Measurements from ENCODE around the gene NANOGP8. TPM values are rescaled to one million over a fixed set of nuclear protein-coding genes. Genes with fewer than 3 reads are reported as not detected.
"Not testable (repeated sequence)": the region's sequence is repeated elsewhere in the genome, so short reads cannot be mapped to it uniquely, and the experiment has no call there.

Gene NANOGP8
- total RNA-seq, 1 experiment from 2014 or later: not detected

GRCh38 chr15:35087759-35088158, 2.7 kb upstream of the NANOGP8 start:
- ChIA-PET CTCF (no interaction called here), POLR2A (no interaction called here)
- H3K4me3 ChIP-seq (ENCODE audit: low read depth, low read length): no peak overlapping the region
- TF ChIP-seq, protein P1, sequence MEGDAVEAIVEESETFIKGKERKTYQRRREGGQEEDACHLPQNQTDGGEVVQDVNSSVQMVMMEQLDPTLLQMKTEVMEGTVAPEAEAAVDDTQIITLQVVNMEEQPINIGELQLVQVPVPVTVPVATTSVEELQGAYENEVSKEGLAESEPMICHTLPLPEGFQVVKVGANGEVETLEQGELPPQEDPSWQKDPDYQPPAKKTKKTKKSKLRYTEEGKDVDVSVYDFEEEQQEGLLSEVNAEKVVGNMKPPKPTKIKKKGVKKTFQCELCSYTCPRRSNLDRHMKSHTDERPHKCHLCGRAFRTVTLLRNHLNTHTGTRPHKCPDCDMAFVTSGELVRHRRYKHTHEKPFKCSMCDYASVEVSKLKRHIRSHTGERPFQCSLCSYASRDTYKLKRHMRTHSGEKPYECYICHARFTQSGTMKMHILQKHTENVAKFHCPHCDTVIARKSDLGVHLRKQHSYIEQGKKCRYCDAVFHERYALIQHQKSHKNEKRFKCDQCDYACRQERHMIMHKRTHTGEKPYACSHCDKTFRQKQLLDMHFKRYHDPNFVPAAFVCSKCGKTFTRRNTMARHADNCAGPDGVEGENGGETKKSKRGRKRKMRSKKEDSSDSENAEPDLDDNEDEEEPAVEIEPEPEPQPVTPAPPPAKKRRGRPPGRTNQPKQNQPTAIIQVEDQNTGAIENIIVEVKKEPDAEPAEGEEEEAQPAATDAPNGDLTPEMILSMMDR (IDR thresholded peaks at IDR 0.05; ENCODE audit: insufficient read depth in 1 of 2, low read depth in 1 of 2, low read length in 1 of 2, severe bottlenecking in 1 of 2, unreplicated experiment in 1 of 2): no peak
- Mint-ChIP-seq H3K4me1 (ENCODE audit: low read depth, unreplicated experiment) (no peaks in the 10 kb centered on the region), H3K27ac (ENCODE audit: unreplicated experiment) (no peak overlapping the region), H3K27me3 (ENCODE audit: insufficient read depth, unreplicated experiment) (no peaks in the 10 kb centered on the region), H3K4me3 (ENCODE audit: unreplicated experiment) (no peak overlapping the region), H3K9me3 (ENCODE audit: unreplicated experiment) (no peaks in the 10 kb centered on the region), H3K36me3 (ENCODE audit: insufficient read depth, unreplicated experiment) (no peaks in the 10 kb centered on the region)
- no TSS peak for BruUV-seq (replicated peaks)
- H3K9me3 ChIP-seq: peaks cover 1% of the 10 kb centered on the region; the same call in 1 of the 2 replicates
- H3K36me3 ChIP-seq (ENCODE audit: control insufficient read depth, insufficient read depth, low read length): no peaks in the 10 kb centered on the region
- intact Hi-C loops (cut with micrococcal nuclease; ENCODE audit: unreplicated experiment): no loop called here
- H3K27me3 ChIP-seq (replicated peaks; ENCODE audit: control insufficient read depth, insufficient read depth, low read length): no peaks in the 10 kb centered on the region
- no peaks in the 10 kb centered on the region for H3K4me1 ChIP-seq
- DNase-seq: no peak

GRCh38 chr15:35082371-35083348, 2.4 kb downstream of the NANOGP8 start:
- H3K27ac Mint-ChIP-seq (ENCODE audit: unreplicated experiment); H3K4me3 Mint-ChIP-seq (ENCODE audit: unreplicated experiment); H3K4me1 ChIP-seq; BruUV-seq (replicated peaks); H3K9me3 ChIP-seq; H3K27me3 ChIP-seq (replicated peaks; ENCODE audit: control insufficient read depth, insufficient read depth, low read length); H3K4me1 Mint-ChIP-seq (ENCODE audit: low read depth, unreplicated experiment); CTCF ChIA-PET; H3K36me3 Mint-ChIP-seq (ENCODE audit: insufficient read depth, unreplicated experiment); H3K9me3 Mint-ChIP-seq (ENCODE audit: unreplicated experiment); H3K27me3 Mint-ChIP-seq (ENCODE audit: insufficient read depth, unreplicated experiment); H3K4me3 ChIP-seq (ENCODE audit: low read depth, low read length); POLR2A ChIA-PET; intact Hi-C loops (cut with micrococcal nuclease; ENCODE audit: unreplicated experiment); H3K36me3 ChIP-seq (ENCODE audit: control insufficient read depth, insufficient read depth, low read length); DNase-seq: not testable (repeated sequence)

DNA sequence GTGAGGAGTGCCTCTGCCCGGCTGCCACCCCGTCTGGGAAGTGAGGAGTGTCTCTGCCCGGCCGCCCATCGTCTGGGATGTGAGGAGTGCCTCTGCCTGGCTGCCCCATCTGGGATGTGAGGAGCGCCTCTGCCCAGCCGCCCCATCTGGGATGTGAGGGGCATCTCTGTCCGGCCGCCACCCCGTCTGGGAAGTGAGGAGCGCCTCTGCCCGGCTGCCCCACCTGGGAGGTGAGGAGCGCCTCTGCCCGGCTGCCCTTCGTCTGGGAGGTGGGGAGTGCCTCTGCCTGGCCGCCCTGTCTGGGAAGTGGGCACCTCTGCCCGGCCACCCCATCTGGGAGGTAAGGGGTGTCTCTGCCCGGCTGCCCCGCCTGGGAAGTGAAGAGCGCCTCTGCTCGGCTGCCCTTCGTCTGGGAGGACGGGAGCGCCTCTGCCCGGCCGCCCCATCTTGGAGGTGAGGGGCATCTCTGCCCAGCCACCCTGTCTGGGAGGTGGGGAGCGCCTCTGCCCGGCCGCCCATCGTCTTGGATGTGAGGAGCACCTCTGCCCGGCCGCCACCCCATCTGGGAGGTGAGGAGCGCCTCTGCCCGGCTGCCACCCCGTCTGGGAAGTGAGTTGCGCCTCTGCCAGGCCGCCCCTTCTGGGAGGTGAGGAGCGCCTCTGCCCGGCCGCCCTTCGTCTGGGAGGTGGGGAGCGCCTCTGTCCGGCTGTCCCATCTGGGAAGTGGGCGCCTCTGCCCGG, 3.3 kb downstream of the NANOGP8 start:
- H3K4me1 ChIP-seq; H3K4me3 Mint-ChIP-seq (ENCODE audit: unreplicated experiment); POLR2A ChIA-PET; DNase-seq; H3K36me3 ChIP-seq (ENCODE audit: control insufficient read depth, insufficient read depth, low read length); H3K4me3 ChIP-seq (ENCODE audit: low read depth, low read length); H3K27me3 Mint-ChIP-seq (ENCODE audit: insufficient read depth, unreplicated experiment); H3K9me3 ChIP-seq; H3K9me3 Mint-ChIP-seq (ENCODE audit: unreplicated experiment); H3K27me3 ChIP-seq (replicated peaks; ENCODE audit: control insufficient read depth, insufficient read depth, low read length); H3K4me1 Mint-ChIP-seq (ENCODE audit: low read depth, unreplicated experiment); intact Hi-C loops (cut with micrococcal nuclease; ENCODE audit: unreplicated experiment); H3K27ac Mint-ChIP-seq (ENCODE audit: unreplicated experiment); CTCF ChIA-PET; BruUV-seq (replicated peaks); H3K36me3 Mint-ChIP-seq (ENCODE audit: insufficient read depth, unreplicated experiment): not testable (repeated sequence)

DNA sequence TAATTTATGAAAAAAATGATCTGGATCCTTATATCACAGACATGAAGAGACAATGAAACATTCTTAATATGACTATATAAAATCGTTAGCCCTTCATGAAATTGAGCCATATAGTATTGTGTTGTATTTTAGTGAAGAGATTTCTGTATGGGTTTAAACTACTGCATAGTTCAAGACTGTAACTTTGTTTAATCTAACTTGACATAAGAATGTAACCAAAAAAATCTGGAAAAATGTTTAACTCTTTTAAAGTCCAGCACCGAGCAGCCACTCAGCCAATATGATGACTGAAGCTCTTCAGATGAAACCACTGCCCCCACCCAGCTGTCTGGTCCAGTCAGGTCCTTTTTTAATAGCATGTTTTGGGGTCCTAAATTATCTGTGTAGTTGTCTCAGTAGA, 4.9 kb downstream of the NANOGP8 start:
- no peaks in the 10 kb centered on the region for H3K36me3 ChIP-seq (ENCODE audit: control insufficient read depth, insufficient read depth, low read length)
- H3K27ac Mint-ChIP-seq (ENCODE audit: unreplicated experiment): no peak overlapping the region
- H3K36me3 Mint-ChIP-seq (ENCODE audit: insufficient read depth, unreplicated experiment): no peaks in the 10 kb centered on the region
- ChIA-PET CTCF (no interaction called here), POLR2A (no interaction called here)
- H3K4me1 Mint-ChIP-seq (ENCODE audit: low read depth, unreplicated experiment): no peaks in the 10 kb centered on the region
- no peak overlapping the region for H3K4me3 Mint-ChIP-seq (ENCODE audit: unreplicated experiment)
- no peak for DNase-seq
- H3K4me1 ChIP-seq: no peaks in the 10 kb centered on the region
- H3K27me3 ChIP-seq (replicated peaks; ENCODE audit: control insufficient read depth, insufficient read depth, low read length): no peaks in the 10 kb centered on the region
- no TSS peak for BruUV-seq (replicated peaks)
- TF ChIP-seq, protein P1 (IDR thresholded peaks at IDR 0.05; ENCODE audit: insufficient read depth in 1 of 2, low read depth in 1 of 2, low read length in 1 of 2, severe bottlenecking in 1 of 2, unreplicated experiment in 1 of 2): no peak
- intact Hi-C loops (cut with micrococcal nuclease; ENCODE audit: unreplicated experiment): no loop called here
- no peaks in the 10 kb centered on the region for H3K9me3 Mint-ChIP-seq (ENCODE audit: unreplicated experiment)
- H3K27me3 Mint-ChIP-seq (ENCODE audit: insufficient read depth, unreplicated experiment): peaks cover 3% of the 10 kb centered on the region
- no peak overlapping the region for H3K4me3 ChIP-seq (ENCODE audit: low read depth, low read length)
- peaks cover 3% of the 10 kb centered on the region; the same call in 1 of the 2 replicates for H3K9me3 ChIP-seq
